Measurements from ENCODE around the gene ZNF462.

The ZNF462 gene

DNA sequence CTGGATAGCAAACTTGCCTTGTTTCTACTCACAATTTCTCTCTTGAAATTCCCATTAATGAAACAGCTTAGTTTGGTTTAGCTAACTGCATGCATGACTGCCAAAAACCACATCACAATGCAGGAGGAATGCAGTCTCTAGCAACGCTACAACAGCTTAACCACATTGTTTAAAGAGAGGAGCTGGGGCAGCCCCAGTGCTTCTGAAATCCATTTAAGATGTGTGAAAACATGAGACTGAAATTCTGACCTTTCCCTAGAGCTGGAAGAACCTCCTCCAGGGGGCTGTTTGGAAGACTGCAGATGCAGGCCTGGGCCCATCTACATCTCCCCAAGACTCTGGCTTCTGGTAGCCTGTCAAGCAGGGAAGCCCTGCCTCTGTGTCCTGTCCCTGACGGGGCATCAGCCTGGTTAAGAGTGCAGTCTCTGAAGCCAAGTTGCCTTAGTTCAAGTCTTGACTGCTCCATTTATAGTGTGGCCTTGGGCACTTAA is 157.1 kb downstream of the ZNF462 start:
- DNase-seq: no peak

- no peak for DNase-seq
Observed at GRCh38 chr9:107024193-107024592, 161.2 kb downstream of the ZNF462 start.

DNA sequence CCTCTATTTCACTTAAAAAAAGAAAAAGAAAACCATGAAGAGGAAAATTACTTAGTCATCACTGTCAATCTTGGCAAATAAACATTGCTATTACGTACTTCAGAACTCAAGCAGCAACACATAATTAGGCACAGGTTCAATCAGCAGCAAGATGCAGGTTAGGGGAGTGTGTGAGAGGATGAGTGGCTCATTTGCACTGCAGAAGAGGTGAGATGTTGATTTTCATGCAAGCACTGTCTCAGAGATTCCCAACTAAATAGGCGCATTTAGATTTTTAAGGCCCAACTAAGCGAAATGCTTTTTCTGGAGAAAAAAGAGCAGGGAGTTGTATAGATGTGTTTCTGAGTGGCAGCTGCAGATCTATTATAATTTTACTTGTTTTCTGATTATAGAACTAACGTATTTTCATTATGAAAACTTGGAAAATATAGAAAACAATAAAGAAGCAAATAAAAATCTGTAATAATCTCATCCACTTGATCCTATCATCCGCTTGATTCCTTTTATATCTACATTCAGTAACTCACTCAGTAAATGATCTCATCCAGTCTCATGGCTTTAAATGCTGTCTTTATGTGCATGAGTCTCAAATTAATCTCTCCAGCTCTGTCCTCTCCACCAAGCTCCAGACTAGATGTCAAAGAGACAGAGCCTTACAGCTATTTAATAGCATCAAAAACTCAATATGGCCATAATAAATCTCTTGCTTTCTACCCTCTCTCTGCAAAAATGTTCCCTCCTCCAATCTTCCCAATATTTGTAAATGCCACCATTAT is 162.5 kb downstream of the ZNF462 start:
- DNase-seq: no peak

DNA sequence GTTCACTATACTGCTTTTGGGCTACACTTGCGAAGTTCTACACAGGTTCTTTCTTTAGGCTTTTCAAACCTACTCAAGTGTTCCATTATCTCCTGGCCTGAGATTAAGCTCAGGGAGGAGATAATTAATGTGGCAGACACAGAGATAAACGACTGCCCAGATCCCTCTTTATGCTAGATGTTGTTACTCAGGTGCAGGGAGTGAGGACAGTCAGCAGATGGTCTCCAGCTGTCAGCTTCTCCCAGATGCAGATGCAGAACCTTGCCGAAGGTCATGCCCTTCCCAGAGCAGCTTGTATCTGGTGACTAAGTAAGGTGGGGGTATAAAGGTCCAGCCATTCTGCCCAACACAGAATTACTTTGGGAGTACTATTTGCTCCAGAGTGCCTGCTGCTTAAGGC is 166.2 kb downstream of the ZNF462 start:
- no peak for DNase-seq

- no peak for DNase-seq
Observed at GRCh38 chr9:107033966-107034365, 171.0 kb downstream of the ZNF462 start.

DNA sequence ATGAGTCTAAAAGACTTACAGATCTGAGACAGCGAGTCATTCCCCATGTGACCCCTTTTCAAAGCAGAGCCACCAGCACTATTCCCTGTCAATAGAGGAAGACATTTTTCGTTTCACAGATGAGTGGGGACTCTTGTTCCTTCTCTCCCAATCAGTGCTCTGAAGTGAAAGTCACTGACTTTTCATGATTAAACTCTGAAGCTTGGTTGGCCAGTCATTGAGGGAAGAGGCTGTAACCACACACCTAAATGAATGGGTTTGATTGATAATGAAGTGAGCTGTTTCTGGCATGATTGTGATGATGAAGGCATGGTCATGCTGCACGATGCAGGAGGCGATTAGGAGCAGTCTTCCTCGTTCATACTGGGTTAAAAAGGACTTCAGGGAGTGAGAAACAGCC is 171.9 kb downstream of the ZNF462 start:
- DNase-seq: no peak

GRCh38 chr9:107036367-107036766 is 173.4 kb downstream of the ZNF462 start:
- no peak for DNase-seq

DNA sequence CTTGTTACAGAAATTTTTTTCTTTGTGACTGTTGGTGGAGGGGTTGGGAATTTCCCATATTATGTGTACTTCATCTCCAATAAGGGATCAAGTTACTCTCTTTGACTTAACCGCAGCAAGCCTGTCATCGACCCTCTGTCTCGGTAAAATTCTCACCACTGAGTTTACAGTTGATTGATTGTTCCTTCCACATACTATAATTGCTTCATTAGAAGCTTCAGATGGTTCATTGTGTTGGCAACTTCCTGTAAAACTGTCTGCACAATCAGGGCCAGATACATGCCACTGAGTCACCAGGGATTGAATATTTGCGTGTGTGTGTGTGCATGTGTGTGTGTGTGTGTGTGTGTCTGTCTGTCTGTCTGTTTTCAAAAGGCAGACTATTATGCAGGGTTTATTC is 176.6 kb downstream of the ZNF462 start:
- DNase-seq: no peak

GRCh38 chr9:107042606-107043005 is 179.6 kb downstream of the ZNF462 start:
- no peak for DNase-seq

DNA sequence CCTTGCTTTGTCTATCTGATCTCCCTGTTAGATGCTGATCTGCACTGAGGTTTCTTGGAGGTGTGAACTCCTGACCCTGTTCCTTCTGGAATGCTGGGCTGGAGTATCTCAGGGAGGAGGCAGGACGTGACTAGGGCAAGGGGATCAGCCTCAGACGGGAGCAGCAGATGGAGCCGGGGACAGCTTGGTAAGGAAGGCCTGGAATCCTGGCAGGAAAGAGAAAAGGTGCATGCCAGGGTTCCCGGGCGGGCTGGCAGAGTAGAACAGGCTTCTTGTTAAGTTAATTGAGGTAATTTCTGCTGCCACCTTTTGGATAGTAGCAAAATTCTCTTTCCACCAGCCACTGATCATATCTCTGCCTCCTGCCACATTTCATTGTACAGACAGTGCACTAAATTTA is 180.9 kb downstream of the ZNF462 start:
- DNase-seq: no peak

DNA sequence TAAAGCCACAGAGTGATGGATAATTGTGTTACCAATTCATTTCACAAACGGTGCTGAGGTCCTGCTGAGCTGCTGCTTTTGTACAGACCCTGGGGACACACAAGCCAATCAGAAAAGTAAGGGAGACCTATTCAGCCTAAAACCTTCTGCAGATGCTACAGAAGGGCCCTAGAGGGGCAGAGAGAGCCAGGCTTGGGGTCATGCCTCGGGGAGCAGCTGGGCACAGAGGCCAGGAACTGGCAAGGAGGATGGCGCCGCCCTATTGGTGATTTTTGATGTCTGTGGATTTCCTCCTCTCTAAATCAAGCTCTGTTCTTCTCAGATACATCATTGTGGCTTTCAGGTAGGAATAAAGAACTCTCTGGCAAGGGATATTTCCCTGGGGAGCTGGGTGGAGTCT is 181.9 kb downstream of the ZNF462 start:
- DNase-seq: no peak

DNA sequence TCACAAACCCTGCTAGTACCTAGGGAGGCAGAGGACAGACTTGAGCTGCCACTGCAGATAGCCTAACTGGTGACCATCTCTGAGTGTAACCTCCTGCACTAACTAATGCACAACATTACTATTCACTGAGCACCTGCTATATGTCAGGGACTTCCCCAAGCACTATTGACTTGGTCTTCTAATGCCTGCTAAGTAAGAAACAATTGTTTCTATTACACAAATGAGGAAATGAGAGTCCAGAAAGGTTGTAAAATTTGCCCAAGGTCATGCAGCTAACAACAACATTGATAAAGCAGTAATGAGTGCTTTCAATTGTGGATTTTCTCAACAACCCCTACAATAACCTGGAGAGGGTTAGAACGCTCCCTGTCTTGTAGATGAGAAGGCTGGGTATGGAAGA is 183.7 kb downstream of the ZNF462 start:
- DNase-seq: no peak

DNA sequence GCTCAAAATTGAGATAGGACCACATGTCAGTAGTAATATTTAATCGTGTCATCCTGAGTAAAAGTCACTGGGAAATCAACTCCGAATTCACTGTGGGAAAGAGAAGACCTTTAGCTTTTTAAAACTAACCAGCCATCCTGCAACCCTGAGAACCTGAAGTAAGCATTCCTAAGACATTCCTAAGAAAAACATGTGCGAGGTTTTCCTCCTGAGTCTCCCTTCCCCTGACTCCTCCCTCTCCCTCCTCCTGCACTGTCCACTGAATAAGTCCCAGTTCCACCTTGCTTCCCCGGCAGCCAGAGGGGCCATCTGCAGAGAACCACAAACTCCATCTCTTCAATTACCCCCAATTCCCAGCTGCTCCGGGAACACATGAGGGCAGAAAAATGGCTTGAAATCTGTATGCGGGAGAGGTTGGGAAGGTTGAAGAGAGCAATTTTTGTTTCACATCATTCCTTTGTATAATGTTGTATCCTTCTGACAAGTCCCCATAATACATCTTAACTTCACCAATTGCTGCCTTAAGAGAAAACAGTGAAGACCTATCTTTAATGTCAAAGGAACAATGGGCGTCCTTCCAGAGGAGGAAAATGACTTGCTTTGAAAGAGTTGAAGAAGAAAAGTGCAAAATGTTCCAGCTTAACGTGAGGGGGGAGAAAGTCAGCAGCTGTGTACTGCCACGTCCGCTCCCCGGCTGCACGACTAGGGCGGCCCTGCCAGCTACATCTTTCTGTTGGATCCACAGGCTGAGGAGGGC is 186.3 kb downstream of the ZNF462 start:
- DNase-seq: no peak

DNA sequence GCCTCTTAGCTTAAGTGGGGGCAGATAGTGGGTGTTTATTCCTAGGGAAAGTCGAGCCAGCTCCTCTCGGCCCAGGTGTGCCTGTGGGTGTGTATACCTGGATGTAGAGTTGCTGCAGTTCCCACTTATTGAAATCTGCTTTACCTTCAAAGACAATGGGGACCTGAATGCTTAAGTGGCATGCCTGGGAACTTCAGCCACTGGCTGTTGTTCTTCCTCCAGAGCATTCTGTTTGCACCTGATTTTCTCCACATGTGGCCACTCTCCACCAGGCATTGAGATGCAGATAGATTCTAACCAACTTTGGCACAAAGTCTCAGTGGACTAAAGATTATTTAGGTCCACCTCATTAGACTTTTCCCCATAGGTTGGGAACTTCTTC is 186.8 kb downstream of the ZNF462 start:
- no peak for DNase-seq

DNA sequence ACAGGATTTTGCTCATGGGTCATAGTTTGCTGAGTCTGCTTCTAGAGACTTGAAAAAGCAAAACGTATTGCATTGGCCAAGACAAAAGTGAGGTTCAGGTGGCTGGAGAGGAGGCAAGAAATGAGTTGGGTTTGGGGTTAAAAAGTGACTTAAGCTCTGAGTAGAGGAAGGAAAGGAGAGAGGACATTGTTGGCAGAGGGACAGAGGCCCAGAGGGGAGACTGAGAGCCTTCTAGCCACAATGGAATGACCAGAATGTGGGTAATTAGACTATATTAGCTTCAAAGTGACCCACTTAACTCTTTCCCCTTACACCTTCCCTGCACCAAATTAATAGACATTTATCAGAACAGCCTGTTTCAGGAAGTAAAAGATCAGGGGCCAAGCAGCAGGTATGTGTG is 188.4 kb downstream of the ZNF462 start:
- no peak for DNase-seq

- DNase-seq: no peak
Observed at GRCh38 chr9:107054146-107054545, 191.2 kb downstream of the ZNF462 start.

DNA sequence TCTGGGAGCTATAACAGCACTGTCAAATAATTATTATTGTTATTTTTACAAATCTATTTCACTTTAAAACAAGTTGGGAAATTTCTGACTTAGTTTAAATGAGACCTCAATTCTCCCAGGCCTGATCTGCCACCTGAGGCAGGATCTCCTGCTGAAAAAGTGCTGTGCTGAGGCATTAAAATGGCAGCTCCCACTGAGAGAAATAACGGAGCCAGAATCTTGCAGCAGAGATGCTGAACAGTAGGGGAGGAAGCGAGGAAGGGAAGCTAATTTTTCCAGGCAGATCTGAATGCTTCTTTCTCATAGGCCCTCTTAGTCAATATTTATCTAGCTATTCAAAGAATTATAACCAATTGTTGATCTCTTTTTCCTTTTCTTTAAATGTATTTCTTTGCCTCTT is 196.3 kb downstream of the ZNF462 start:
- no peak for DNase-seq

DNA sequence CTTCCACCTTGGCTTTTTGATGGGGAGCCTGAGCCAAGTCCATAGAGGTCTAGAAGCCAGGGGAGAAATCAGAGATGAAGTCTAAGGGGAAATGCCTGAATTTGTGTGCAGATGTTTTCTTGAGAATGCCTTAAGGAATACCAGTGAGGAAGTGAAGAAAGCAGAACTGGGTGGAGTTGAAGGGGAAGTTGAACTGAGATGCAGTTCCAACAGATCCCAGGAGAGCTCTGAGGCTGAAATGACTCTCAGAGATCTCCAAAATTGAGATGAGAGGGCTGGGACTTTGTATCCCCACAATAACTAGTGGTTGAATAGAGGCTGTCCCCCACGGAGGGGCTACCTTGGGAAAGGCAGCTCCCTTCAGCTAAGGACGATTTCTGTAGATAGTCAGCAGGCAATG is 197.1 kb downstream of the ZNF462 start:
- DNase-seq: no peak
